K562 treated with DMSO at 1 percent for 24 hours (cell line): ENCODE results near the gene USF1. TPM values are rescaled to one million over a fixed set of nuclear protein-coding genes. Genes with fewer than 3 reads are reported as not detected.

Experiments
- total RNA-seq: library from RNA; unstranded; fragments of 300-600 nt; gene quantifications from 2 replicates; pipeline ENCODE4 v1.2.3, GENCODE V29; 2022; ENCODE audit warnings: low read depth; ENCODE audit not compliant: insufficient read depth

Gene USF1, protein sequence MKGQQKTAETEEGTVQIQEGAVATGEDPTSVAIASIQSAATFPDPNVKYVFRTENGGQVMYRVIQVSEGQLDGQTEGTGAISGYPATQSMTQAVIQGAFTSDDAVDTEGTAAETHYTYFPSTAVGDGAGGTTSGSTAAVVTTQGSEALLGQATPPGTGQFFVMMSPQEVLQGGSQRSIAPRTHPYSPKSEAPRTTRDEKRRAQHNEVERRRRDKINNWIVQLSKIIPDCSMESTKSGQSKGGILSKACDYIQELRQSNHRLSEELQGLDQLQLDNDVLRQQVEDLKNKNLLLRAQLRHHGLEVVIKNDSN
- 61.4 and 67.8 TPM in 2 replicates for total RNA-seq

DNA sequence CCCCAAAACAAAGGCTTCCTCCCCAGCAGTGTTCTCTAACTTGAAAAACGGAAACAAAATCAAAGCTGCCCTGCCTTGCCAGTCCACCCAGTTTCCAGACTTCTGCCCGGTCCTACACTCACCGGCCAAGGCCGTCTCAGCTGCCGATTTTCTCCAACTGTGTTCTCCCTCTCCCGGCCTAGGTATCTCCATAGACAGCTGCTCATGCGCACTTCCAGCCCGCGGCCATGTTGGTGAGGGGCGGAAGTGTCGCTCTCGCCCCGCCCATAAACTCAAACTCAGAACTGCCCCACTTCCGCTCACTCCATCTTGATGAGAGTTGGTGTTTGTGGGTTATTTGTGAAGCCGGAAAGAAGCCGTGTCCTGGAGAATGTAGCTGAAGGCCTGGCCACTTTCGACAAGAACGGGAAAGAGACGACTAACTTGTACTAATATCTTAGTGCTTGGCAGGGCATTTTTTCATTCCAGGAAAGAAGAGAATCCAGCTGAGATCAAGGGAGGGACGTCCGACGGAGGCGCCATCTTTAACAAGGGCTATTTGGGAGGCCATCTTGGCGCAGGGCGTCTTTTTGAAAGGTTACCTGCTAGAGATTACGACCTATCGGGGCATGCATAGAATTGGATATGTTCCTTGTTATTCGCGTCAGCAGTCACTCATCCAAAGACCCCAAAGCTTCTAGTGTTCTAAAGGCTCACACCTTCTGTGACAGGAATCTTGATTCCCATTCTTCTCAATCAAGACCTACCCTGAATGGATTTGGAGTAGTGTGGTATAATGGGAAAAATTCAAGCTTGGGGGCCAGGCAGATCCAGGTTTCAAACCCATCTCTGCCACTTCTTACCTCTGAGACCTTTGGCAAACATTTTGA lies at the start of gene USF1:
TSS of gene USF1 (minus strand) at position 242 of the 869 bp plus-strand sequence. CDS start 2,702 bp downstream, outside the sequence.

DNA sequence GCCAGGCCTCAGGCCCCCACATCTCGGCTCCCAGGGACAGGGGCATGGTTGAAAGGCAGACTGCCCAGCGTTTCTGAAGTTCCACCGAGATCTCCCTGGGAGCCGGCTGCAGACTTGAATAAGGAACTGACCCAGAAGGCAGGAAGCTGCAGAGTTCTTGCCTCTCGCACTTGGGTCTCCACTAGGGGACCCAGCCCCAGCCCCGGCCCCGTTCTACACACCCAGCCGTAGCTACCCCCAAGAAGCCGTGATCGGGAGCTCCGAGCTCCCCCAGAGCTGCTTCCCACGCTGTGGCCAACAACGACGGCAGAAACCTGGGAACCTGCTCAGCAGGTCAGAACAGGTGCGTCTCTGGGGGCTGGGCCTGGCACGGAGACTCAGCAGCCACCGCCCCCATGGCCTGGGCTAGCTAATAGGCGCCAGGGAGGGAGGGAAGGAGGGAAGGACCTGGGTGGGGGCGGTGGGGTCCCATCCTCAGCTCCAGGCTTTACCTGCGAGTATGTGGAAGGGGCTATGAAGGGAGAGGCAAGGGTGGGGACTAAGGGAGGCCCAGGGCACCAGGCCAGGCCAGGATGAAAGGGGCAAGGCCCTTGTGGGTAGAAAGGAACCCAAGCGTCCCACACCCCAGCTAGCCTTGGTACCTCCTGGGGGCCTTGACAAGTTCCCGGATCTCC lies 43.6 kb upstream of the USF1 start, which contains the start of gene NECTIN4:
TSS of gene NECTIN4 (minus strand) at position 308 of the 674 bp plus-strand sequence. CDS start at position 46, 262 bp downstream.

DNA sequence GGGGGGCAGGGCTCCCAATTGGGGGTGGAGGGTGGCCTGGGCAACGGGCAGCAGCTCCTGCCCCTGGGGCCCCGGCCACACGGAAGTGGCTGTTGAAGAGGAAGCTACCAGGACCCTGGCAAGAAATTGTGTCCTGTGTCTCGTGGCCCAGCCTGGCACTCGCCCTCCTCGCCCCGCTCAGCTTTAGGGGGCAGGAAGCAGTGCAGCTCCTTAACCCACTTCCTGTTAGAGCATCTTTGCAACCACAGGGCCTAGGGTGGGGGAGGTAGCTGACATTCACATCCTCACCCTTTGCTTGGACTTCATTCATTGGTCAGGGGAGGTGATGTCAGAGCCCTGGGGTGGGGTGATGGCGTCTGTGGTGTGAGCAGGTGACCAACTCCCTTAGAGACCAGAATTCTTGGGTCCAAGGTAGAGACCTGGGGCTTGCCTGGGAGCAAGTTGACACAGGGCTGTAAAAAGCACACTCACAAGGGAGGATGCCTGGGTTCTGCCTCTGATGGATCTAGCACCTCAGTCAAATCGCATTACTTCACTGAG lies 24.0 kb upstream of the USF1 start, which contains the start of gene ARHGAP30:
TSS of gene ARHGAP30 (minus strand) at position 161 of the 540 bp plus-strand sequence. CDS start 267 bp downstream, outside the sequence.

DNA sequence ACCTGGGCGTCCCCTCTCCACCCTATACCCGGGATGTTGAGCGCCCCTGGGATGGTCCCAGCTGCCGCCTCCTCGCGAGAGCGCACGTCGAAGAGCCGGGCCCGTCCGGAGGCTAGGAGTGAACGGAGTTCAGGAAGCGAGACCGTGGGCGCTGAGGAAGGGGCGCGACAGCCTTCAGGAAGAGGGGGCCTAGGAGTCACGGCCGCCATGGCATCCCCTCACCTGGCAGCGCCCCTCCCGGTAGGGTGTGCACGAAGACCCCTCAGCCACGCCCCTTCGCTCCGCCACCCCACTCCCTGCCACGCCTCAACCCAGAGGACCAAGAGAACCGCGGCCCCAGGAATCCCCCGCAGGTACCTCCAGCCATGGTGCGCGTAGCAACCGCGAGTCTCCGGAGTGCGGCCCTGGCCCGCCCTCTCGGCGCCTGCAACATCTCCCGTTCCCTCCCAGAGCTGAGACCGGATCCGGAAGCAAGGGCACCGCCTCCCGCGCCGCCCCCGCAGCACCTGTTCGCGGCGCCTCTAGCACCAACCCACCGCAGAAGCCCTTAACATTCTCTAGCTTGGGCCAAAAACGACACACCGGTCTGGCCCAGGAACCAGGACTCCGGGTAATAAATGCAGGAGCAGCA lies 7.1 kb downstream of the USF1 start, which contains the start of gene TSTD1:
TSS of gene TSTD1 (minus strand) at position 442 of the 631 bp plus-strand sequence. CDS start at position 367, 75 bp downstream.

DNA sequence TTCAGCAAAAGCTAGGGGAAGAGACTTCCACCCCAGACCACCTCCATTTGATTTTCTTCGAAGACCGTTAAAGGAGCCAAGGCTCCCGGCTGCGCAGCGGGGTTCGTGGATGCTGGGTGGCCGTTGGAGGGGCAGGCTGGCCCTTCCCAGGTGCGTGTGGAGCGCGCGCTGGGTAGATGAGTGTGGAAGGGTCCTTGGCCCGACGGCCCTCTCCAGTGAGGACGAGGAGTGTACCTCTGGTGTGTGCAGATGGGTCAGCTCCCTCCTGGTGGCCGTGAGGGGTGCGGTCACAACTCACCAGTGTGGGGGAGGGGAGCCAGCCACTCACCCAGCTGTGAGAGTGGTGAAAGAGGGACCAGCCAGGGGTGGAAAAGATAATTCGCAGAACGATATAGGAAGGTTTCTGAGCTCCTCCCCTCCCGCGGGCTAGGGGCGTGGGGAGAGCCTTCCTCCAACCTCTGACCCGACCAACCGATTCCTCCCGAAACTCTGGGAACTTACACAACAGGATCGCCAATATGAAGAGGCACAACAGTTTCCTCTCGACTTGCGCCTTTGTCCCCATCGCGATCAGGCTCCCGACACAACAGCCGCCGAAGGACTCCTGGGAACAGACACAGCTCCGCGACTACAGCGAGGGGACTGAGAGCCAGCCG lies 25.1 kb downstream of the USF1 start, which contains the start of gene F11R:
TSS of gene F11R (minus strand) at position 644 of the 656 bp plus-strand sequence. CDS start at position 565, 79 bp downstream.

Other genes starting within 250 kb of the USF1 start
- not detected in 2 replicates for gene LY9, start 249.8 kb downstream of the USF1 start, total RNA-seq
- not detected in 2 replicates for gene CD244, start 183.1 kb downstream of the USF1 start, total RNA-seq
- gene ITLN1, start 160.8 kb downstream of the USF1 start, total RNA-seq = not detected in 2 replicates
- gene ITLN2, start 91.2 kb downstream of the USF1 start, total RNA-seq = not detected in 2 replicates
- gene F11R, start 24.8 kb downstream of the USF1 start, total RNA-seq = 44.7 and 49.1 TPM in 2 replicates
- not detected in 2 replicates for gene TSTD1, start 7.0 kb downstream of the USF1 start, total RNA-seq
- gene ARHGAP30, start 23.9 kb upstream of the USF1 start, total RNA-seq = 0.14 and 0.21 TPM in 2 replicates
- not detected in 2 replicates for gene NECTIN4, start 43.6 kb upstream of the USF1 start, total RNA-seq
- gene KLHDC9, start 52.4 kb upstream of the USF1 start, total RNA-seq = not detected in 2 replicates
- gene PFDN2, start 72.1 kb upstream of the USF1 start, total RNA-seq = 154 and 160 TPM in 2 replicates
- 44.0 and 47.1 TPM in 2 replicates for gene NIT1, start 72.1 kb upstream of the USF1 start, total RNA-seq
- 37.3 and 40.2 TPM in 2 replicates for gene DEDD, start 86.7 kb upstream of the USF1 start, total RNA-seq
- 79.8 and 89.5 TPM in 2 replicates for gene UFC1, start 108.0 kb upstream of the USF1 start, total RNA-seq
- gene USP21, start 113.5 kb upstream of the USF1 start, total RNA-seq = 19.6 and 23.4 TPM in 2 replicates
- 43.4 and 44.1 TPM in 2 replicates for gene PPOX, start 120.4 kb upstream of the USF1 start, total RNA-seq
- gene B4GALT3, start 131.5 kb upstream of the USF1 start, total RNA-seq = 77.4 and 78.2 TPM in 2 replicates
- 1.3 and 2.1 TPM in 2 replicates for gene ADAMTS4, start 153.1 kb upstream of the USF1 start, total RNA-seq
- gene NDUFS2, start 156.4 kb upstream of the USF1 start, total RNA-seq = 86.9 and 97.5 TPM in 2 replicates
- 2.4 TPM in 1 of 2 replicates, not detected in the other for gene FCER1G, start 169.3 kb upstream of the USF1 start, total RNA-seq
- gene APOA2, start 177.7 kb upstream of the USF1 start, total RNA-seq = not detected in 2 replicates
- 18.4 and 18.8 TPM in 2 replicates for gene TOMM40L, start 180.1 kb upstream of the USF1 start, total RNA-seq
- gene NR1I3, start 192.2 kb upstream of the USF1 start, total RNA-seq = 0.82 and 0.86 TPM in 2 replicates
- not detected in 2 replicates for gene PCP4L1, start 212.8 kb upstream of the USF1 start, total RNA-seq